Hepatocyte (in vitro differentiated cells): Measurements from ENCODE around the gene ADAM10. TPM values are rescaled to one million over a fixed set of nuclear protein-coding genes. Genes with fewer than 3 reads are reported as not detected.

Source experiments
- DNase-seq: peaks from one replicate; pipeline ENCODE4 v3.0.0-alpha.2; 2016; ENCODE audit warnings: low spot score
- H2AFZ ChIP-seq: fragments of 200-600 bp; sonication (generic); 2 replicates; pipeline ENCODE4 v1.6.0; 2016; ENCODE audit warnings: antibody characterized with exemption, mild to moderate bottlenecking
- H3K27ac ChIP-seq: fragments of 200-600 bp; sonication (generic); 2 replicates; pipeline ENCODE4 v1.5.1; 2016; ENCODE audit warnings: mild to moderate bottlenecking
- H3K27me3 ChIP-seq: fragments of 200-600 bp; sonication (generic); 2 replicates; pipeline ENCODE4 v1.6.1; 2016
- H3K36me3 ChIP-seq: fragments of 200-600 bp; sonication (generic); replicated peaks from 2 replicates; pipeline ENCODE4 v1.5.1; 2016; ENCODE audit warnings: low read depth; ENCODE audit not compliant: insufficient read depth
- H3K4me1 ChIP-seq: fragments of 200-600 bp; sonication (generic); 2 replicates; pipeline ENCODE4 v1.5.1; 2016; ENCODE audit warnings: mild to moderate bottlenecking, moderate library complexity; ENCODE audit not compliant: insufficient read depth
- H3K4me2 ChIP-seq: fragments of 200-600 bp; sonication (generic); 2 replicates; pipeline ENCODE4 v1.6.0; 2016
- H3K4me3 ChIP-seq: fragments of 200-600 bp; sonication (generic); 2 replicates; pipeline ENCODE4 v1.5.1; 2016; ENCODE audit warnings: mild to moderate bottlenecking
- H3K79me2 ChIP-seq: fragments of 200-600 bp; sonication (generic); 2 replicates; pipeline ENCODE4 v1.6.0; 2017; ENCODE audit warnings: mild to moderate bottlenecking
- H3K9me2 ChIP-seq: fragments of 200-600 bp; sonication (generic); replicated peaks from 2 replicates; pipeline ENCODE4 v1.6.0; 2017; ENCODE audit warnings: mild to moderate bottlenecking; ENCODE audit not compliant: insufficient read depth
- H3K9me3 ChIP-seq: fragments of 200-600 bp; sonication (generic); 2 replicates; pipeline ENCODE4 v1.5.1; 2016; ENCODE audit warnings: low read depth, mild to moderate bottlenecking
- H4K20me1 ChIP-seq: fragments of 200-600 bp; sonication (generic); 2 replicates; pipeline ENCODE4 v1.6.0; 2016; ENCODE audit warnings: mild to moderate bottlenecking; ENCODE audit not compliant: insufficient read depth, poor library complexity, severe bottlenecking
- CTCF ChIP-seq: fragments of 200-600 bp; sonication (generic); IDR thresholded peaks from 2 replicates; pipeline ENCODE4 v1.5.1; 2016; ENCODE audit warnings: antibody characterized with exemption, mild to moderate bottlenecking; ENCODE audit not compliant: poor library complexity
- EZH2 ChIP-seq: fragments of 200-600 bp; sonication (generic); IDR thresholded peaks from 2 replicates; pipeline ENCODE4 v1.6.1; 2016; ENCODE audit warnings: antibody characterized with exemption, mild to moderate bottlenecking, borderline replicate concordance
- EZH2phosphoT487 ChIP-seq: fragments of 200-600 bp; sonication (generic); IDR thresholded peaks from one replicate; pipeline ENCODE4 v1.6.1; 2018; ENCODE audit warnings: antibody characterized with exemption, mild to moderate bottlenecking, low read depth, moderate library complexity; ENCODE audit not compliant: unreplicated experiment, severe bottlenecking
- WGBS: methylation state at CpG from one replicate; pipeline ENCODE4 v1.1.6; 2016; ENCODE audit warnings: low lambda C conversion rate; ENCODE audit errors: missing lambda C conversion rate; 5-methylcytosine and 5-hydroxymethylcytosine counted together
- polyA plus RNA-seq: library from polyadenylated mRNA; unstranded; fragments of >200 nt; fragmentation: Nextera tagmentation; extraction: Ambion mirVana; gene quantifications from 2 replicates; pipeline ENCODE4 v1.2.1, GENCODE V29; 2016
- total RNA-seq: library from RNA; depleted of rRNA; stranded (reverse); fragments of >200 nt; gene quantifications from 2 replicates; pipeline ENCODE4 v1.2.3, GENCODE V29; 2014

Gene ADAM10
- total and polyA plus RNA-seq, 2 experiments from 2014 or later: 112 to 163 TPM

DNA sequence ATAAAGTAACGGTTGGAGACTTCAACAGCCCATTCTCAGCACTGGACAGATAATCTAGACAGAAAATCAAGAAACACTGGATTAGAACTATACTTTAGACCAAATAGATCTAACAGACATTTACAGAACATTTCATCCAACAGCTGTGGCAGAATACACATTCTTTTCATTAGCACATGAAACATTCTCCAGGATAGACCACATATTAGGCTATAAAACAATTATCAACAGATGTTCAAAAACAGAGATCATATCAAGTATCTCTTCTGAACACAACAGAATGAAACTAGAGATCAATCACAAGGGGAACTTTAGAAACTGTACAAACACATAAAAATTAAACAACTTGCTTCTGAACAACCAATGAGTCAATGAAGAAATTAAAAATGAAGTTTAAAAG is 133.3 kb downstream of the ADAM10 start:
- no peak overlapping the region for H2AFZ ChIP-seq
- no peaks in the 10 kb centered on the region for H4K20me1 ChIP-seq
- DNase-seq: no peak
- peaks cover 40% of the 10 kb centered on the region for H3K79me2 ChIP-seq
- no peaks in the 10 kb centered on the region for H3K9me2 ChIP-seq
- peaks cover 6% of the 10 kb centered on the region for H3K4me1 ChIP-seq
- no peak overlapping the region for H3K4me3 ChIP-seq
- H3K36me3 ChIP-seq: no peaks in the 10 kb centered on the region
- no peak overlapping the region for H3K4me2 ChIP-seq
- no peak overlapping the region for H3K27ac ChIP-seq
- H3K9me3 ChIP-seq: no peaks in the 10 kb centered on the region
- 62% methylated on average over 1 of the region's 1 CpG for WGBS
- H3K27me3 ChIP-seq: no peaks in the 10 kb centered on the region
- no peak for TF ChIP-seq EZH2phosphoT487
- no peak for TF ChIP-seq CTCF

DNA sequence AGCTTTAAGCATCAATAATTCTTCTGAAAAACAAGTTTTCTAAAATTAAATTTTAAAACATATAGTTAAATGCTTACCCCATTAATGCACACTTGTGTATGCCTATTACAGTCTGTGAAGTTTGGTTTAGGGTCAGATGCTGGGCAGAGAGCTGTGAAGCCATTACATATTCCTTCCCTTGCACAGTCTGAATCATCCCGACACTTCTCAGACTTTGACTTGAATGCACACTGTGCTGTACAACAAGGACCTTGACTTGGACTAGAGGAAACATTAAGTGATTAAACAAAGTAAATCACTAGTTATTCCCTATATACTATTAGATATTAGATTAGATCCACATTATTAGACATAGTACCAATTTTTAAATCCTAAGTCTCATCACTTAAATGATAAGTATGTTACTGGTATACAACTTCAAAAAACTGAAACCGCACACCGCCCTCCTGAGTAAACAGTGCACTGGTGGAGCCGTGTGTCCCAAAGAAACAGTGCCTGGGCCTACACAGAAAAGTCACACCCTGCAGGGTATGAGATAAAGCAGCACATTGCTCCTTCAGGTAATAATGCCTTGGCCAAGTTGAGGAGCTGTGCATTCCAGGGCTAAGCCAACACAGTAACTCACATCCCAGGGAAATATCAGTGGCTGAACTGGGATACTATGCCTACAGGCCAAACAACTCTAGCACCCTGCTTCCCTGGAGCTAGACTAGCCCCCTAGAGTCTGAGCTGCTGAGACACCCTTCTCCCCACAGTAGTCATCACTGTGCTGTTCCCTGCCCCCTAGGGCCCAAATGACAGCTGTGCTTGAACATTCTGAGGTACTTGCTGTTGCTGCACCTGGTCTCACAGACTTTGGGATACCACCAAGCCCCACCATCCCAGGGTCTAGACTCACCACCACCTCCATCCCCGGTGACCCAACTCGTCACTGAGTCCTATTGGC is 137.5 kb downstream of the ADAM10 start:
- H3K27ac ChIP-seq: peak overlapping the region; percentile 60
- H3K4me1 ChIP-seq: peaks cover 6% of the 10 kb centered on the region
- no peak for TF ChIP-seq EZH2

GRCh38 chr15:58608711-58609110 is 140.8 kb downstream of the ADAM10 start:
- no peaks in the 10 kb centered on the region for H3K9me2 ChIP-seq
- no peak overlapping the region for H2AFZ ChIP-seq
- H3K4me3 ChIP-seq: no peak overlapping the region
- no peaks in the 10 kb centered on the region for H3K27me3 ChIP-seq
- H3K27ac ChIP-seq: no peak overlapping the region
- no peaks in the 10 kb centered on the region for H4K20me1 ChIP-seq
- H3K4me2 ChIP-seq: no peak overlapping the region
- WGBS: 97% methylated on average over 1 of the region's 1 CpG
- no peaks in the 10 kb centered on the region for H3K36me3 ChIP-seq
- H3K79me2 ChIP-seq: peaks cover 15% of the 10 kb centered on the region
- H3K4me1 ChIP-seq: peaks cover 10% of the 10 kb centered on the region
- TF ChIP-seq EZH2 (no peak), CTCF (no peak), EZH2phosphoT487 (no peak)
- H3K9me3 ChIP-seq: no peaks in the 10 kb centered on the region
- DNase-seq: no peak

More for the DNA sequence above, 137.5 kb downstream of the ADAM10 start:
- Histone ChIP-seq H2AFZ (no peak overlapping the region), H3K36me3 (no peaks in the 10 kb centered on the region), H3K9me3 (no peaks in the 10 kb centered on the region), H3K4me2 (peak overlapping the region; percentile 40), H4K20me1 (no peaks in the 10 kb centered on the region), H3K4me3 (no peak overlapping the region), H3K79me2 (peaks cover 35% of the 10 kb centered on the region), H3K9me2 (no peaks in the 10 kb centered on the region), H3K27me3 (no peaks in the 10 kb centered on the region)
- WGBS: 78% methylated on average over 6 of the region's 6 CpGs
- DNase-seq: peak; percentile 25

DNA sequence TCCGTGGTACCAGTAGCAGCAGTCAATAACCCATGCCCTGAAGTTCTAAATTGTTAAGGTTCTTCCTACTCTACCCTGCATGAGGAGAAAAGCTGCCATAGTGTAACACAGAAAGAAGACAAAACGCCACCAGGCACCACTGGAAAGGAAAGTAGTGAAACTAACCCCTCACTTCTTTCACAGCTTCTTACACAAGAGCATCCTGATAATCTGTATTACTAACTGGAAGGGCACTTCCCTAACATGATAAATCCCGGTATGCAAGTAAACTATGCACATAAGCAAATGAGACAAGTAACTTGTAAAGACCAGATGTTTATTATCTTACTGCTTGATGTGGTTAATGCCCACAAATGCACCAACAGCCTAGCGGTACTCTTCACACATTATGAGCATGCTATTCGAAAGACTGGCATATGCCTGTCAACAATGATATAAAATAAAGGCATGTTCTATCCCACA is 141.3 kb downstream of the ADAM10 start:
- no peaks in the 10 kb centered on the region for H3K27me3 ChIP-seq
- H3K27ac ChIP-seq: no peak overlapping the region
- peaks cover 10% of the 10 kb centered on the region for H3K79me2 ChIP-seq
- no peaks in the 10 kb centered on the region for H4K20me1 ChIP-seq
- H3K4me1 ChIP-seq: peaks cover 10% of the 10 kb centered on the region
- DNase-seq: no peak
- no peak overlapping the region for H2AFZ ChIP-seq
- H3K9me2 ChIP-seq: no peaks in the 10 kb centered on the region
- no peak overlapping the region for H3K4me3 ChIP-seq
- no peaks in the 10 kb centered on the region for H3K9me3 ChIP-seq
- no peak overlapping the region for H3K4me2 ChIP-seq
- no peak for TF ChIP-seq CTCF
- no peak for TF ChIP-seq EZH2phosphoT487
- no peak for TF ChIP-seq EZH2
- 57% methylated on average over 5 of the region's 5 CpGs for WGBS
- H3K36me3 ChIP-seq: no peaks in the 10 kb centered on the region
